Lower leg skin (tissue), 3 donors: Measurements from ENCODE around the gene ZFAND3.

Source experiments
- POLR2A ChIP-seq, 2 donors: fragments of 450-650 bp; IDR thresholded peaks; one replicate each; pipeline ENCODE4 v1.6.1; 2016 to 2017; ENCODE audit warnings: antibody characterized with exemption in 2 of 2, mild to moderate bottlenecking in 1 of 2, moderate library complexity in 1 of 2
- TF ChIP-seq, protein P1 (sequence below), 3 donors: fragments of 450-650 bp; IDR thresholded peaks; one replicate each; pipeline ENCODE4 v1.5.1; 2016; ENCODE audit warnings: antibody characterized with exemption in 3 of 3, mild to moderate bottlenecking in 3 of 3, moderate library complexity in 2 of 3

GRCh38 chr6:38107073-38107472 lies 287.5 kb downstream of the ZFAND3 start:
- TF ChIP-seq, protein P1, sequence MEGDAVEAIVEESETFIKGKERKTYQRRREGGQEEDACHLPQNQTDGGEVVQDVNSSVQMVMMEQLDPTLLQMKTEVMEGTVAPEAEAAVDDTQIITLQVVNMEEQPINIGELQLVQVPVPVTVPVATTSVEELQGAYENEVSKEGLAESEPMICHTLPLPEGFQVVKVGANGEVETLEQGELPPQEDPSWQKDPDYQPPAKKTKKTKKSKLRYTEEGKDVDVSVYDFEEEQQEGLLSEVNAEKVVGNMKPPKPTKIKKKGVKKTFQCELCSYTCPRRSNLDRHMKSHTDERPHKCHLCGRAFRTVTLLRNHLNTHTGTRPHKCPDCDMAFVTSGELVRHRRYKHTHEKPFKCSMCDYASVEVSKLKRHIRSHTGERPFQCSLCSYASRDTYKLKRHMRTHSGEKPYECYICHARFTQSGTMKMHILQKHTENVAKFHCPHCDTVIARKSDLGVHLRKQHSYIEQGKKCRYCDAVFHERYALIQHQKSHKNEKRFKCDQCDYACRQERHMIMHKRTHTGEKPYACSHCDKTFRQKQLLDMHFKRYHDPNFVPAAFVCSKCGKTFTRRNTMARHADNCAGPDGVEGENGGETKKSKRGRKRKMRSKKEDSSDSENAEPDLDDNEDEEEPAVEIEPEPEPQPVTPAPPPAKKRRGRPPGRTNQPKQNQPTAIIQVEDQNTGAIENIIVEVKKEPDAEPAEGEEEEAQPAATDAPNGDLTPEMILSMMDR (IDR thresholded peaks at IDR 0.05): no peak
- TF ChIP-seq POLR2A (IDR thresholded peaks at IDR 0.05): no peak
